K562 (cell line): Measurements from ENCODE around the gene TIGD7. TPM values are rescaled to one million over a fixed set of nuclear protein-coding genes. Genes with fewer than 3 reads are reported as not detected.

Source experiments
- ATAC-seq: fragments of 200-7000 bp; cut with Tn5 transposase; 3 replicates; pipeline ENCODE4 v1.9.1; 2020; ENCODE audit warnings: moderate library complexity
- BruUV-seq: library from RNA; stranded (reverse); fragments of 400-500 nt; replicated peaks from 2 replicates; lab custom pipeline; 2021; lab: Mats Ljungman, UMichigan
- CTCF ChIA-PET: fragments of 300-600 bp; formaldehyde crosslinking; extraction: SDS; loops from one replicate; lab custom pipeline; 2021; ENCODE audit warnings: low intra/inter-chr PET ratio; lab: Yijun Ruan, JAX
- POLR2A ChIA-PET: fragments of 300-600, 350-650 bp; sonication (Branson Sonifier 250); formaldehyde crosslinking; extraction: SDS; loops from one replicate; lab custom pipeline; 2021; ENCODE audit warnings: antibody characterized with exemption, inconsistent platforms; lab: Yijun Ruan, JAX
- DNase-seq, 4 experiments: peaks; one replicate each; pipeline versions ENCODE4 v3.0.0 to v3.0.0-alpha.2; 2011 to 2018; ENCODE audit warnings: low spot score in 3 of 4, mixed read lengths in 3 of 4; ENCODE audit errors: extremely low read depth in 1 of 4
- FAIRE-seq: peaks from 2 replicates; lab custom pipeline; 2011; peaks lifted over from hg19 to GRCh38; lab: Jason Lieb, UNC
- H2AFZ ChIP-seq: 2 replicates; pipeline ENCODE4 v1.6.0; 2011; ENCODE audit warnings: low read depth, low read length, control low read depth, inconsistent platforms
- H3K27ac ChIP-seq: fragments of 200-600 bp; 3 replicates; pipeline ENCODE4 v1.8.0; 2011; ENCODE audit warnings: low read depth, mild to moderate bottlenecking, control low read depth, inconsistent platforms, low read length, moderate library complexity, mixed read lengths; ENCODE audit errors: extremely low read depth
- H3K27me3 ChIP-seq, 2 experiments: fragments of 300-600 bp in 1 of 2; 2 replicates in 1 of 2; 3 replicates in 1 of 2; pipeline versions ENCODE4 v1.6.0 to v1.8.0; 2011; ENCODE audit warnings: inconsistent platforms in 2 of 2, low read length in 2 of 2, mild to moderate bottlenecking in 1 of 2, mixed read lengths in 1 of 2, moderate library complexity in 1 of 2; ENCODE audit not compliant: control insufficient read depth in 2 of 2, insufficient read depth in 2 of 2
- H3K36me3 ChIP-seq: fragments of 300-600 bp; 3 replicates; pipeline ENCODE4 v1.8.0; 2011; ENCODE audit warnings: mild to moderate bottlenecking, low read length, inconsistent platforms; ENCODE audit not compliant: control insufficient read depth, insufficient read depth
- H3K4me1 ChIP-seq, 2 experiments: fragments of 200-600 bp in 1 of 2; replicated peaks in 1 of 2; 2 replicates in 1 of 2; 3 replicates in 1 of 2; pipeline versions ENCODE4 v1.5.1 to v1.8.0; 2011; ENCODE audit warnings: inconsistent platforms in 2 of 2, low read length in 2 of 2, mild to moderate bottlenecking in 1 of 2, mixed read lengths in 1 of 2, moderate library complexity in 1 of 2; ENCODE audit not compliant: control insufficient read depth in 2 of 2, insufficient read depth in 2 of 2
- H3K4me2 ChIP-seq: 2 replicates; pipeline ENCODE4 v1.6.1; 2011; ENCODE audit warnings: low read length, control low read depth, inconsistent platforms, mixed read lengths; ENCODE audit not compliant: insufficient read depth
- H3K4me3 ChIP-seq: fragments of 200-600 bp; sonication (generic), shearing (Covaris generic); 2 replicates; pipeline ENCODE4 v1.5.1; 2016; ENCODE audit warnings: control low read depth, inconsistent platforms
- H3K79me2 ChIP-seq: fragments of 200-600 bp; 3 replicates; pipeline ENCODE4 v1.8.0; 2011; ENCODE audit warnings: low read length, inconsistent platforms; ENCODE audit not compliant: control insufficient read depth, insufficient read depth
- H3K9ac ChIP-seq, 2 experiments: 2 replicates each; pipeline versions ENCODE4 v1.6.0 to v1.6.1; 2011; ENCODE audit warnings: low read depth in 2 of 2, low read length in 2 of 2, control low read depth in 1 of 2, inconsistent platforms in 1 of 2, mild to moderate bottlenecking in 1 of 2, mixed read lengths in 1 of 2; ENCODE audit not compliant: insufficient read depth in 1 of 2
- H3K9me1 ChIP-seq: one replicate; pipeline ENCODE4 v1.6.0; 2011; ENCODE audit warnings: inconsistent platforms, mild to moderate bottlenecking, low read length, moderate library complexity; ENCODE audit not compliant: control insufficient read depth, insufficient read depth
- H3K9me3 ChIP-seq: replicated peaks from 2 replicates; pipeline ENCODE4 v1.5.1; 2011; ENCODE audit warnings: low read depth, low read length, inconsistent platforms; ENCODE audit not compliant: control insufficient read depth, insufficient read depth
- H4K20me1 ChIP-seq: replicated peaks from 2 replicates; pipeline ENCODE4 v1.6.1; 2011; ENCODE audit warnings: low read length, inconsistent platforms, mixed read lengths; ENCODE audit not compliant: control insufficient read depth, insufficient read depth
- CREB3 ChIP-seq: fragments of 450-650 bp; conservative IDR thresholded peaks from 2 replicates; pipeline ENCODE4 v1.6.1; 2016; ENCODE audit warnings: missing genetic modification characterization, low read depth, mild to moderate bottlenecking, missing compliant biosample characterization, moderate library complexity
- CSDE1 ChIP-seq, 2 experiments: fragments of 450-650 bp; IDR thresholded peaks; 2 replicates each; pipeline ENCODE4 v1.6.1; 2016; ENCODE audit warnings: mild to moderate bottlenecking in 1 of 2
- E2F3 ChIP-seq: fragments of 250-450 bp; sonication (Bioruptor Pico); IDR thresholded peaks from 2 replicates; pipeline ENCODE4 v1.4.0; 2020; ENCODE audit warnings: mild to moderate bottlenecking
- E4F1 ChIP-seq: fragments of 250-450 bp; sonication (Bioruptor Pico); IDR thresholded peaks from 2 replicates; pipeline ENCODE4 v1.5.0; 2021; ENCODE audit warnings: mild to moderate bottlenecking, borderline replicate concordance
- FUS ChIP-seq: fragments of 200-400 bp; formaldehyde crosslinking; optimal IDR thresholded peaks from 2 replicates; pipeline ENCODE3; 2017; ENCODE audit warnings: low read depth, low read length
- LEF1 ChIP-seq: fragments of 450-650 bp; IDR thresholded peaks from 2 replicates; pipeline ENCODE4 v1.6.1; 2016; ENCODE audit warnings: mild to moderate bottlenecking
- TBL1XR1 ChIP-seq, 2 experiments: IDR thresholded peaks; 2 replicates each; pipeline ENCODE4 v1.6.1; 2012; ENCODE audit warnings: improper control_type of control experiment in 2 of 2, low read length in 2 of 2, mild to moderate bottlenecking in 1 of 2
- ZNF184 ChIP-seq: sonication (generic); formaldehyde crosslinking; IDR thresholded peaks from 2 replicates; pipeline ENCODE4 v1.5.0; 2020; ENCODE audit warnings: missing genetic modification reagents
- ZNF75A ChIP-seq: fragments of 450-650 bp; formaldehyde crosslinking; IDR thresholded peaks from 2 replicates; pipeline ENCODE4 v1.4.0; 2020; ENCODE audit warnings: mild to moderate bottlenecking
- ZSCAN29 ChIP-seq: fragments of 450-650 bp; IDR thresholded peaks from 2 replicates; pipeline ENCODE4 v1.6.1; 2017
- WGBS: fragments of 100-300 bp; shearing (Covaris generic); methylation state at CpG from one replicate; pipeline ENCODE4 v1.1.6; 2016; ENCODE audit warnings: low coverage, mixed read lengths; ENCODE audit not compliant: insufficient coverage; ENCODE audit errors: missing lambda C conversion rate; 5-methylcytosine and 5-hydroxymethylcytosine counted together
- in situ Hi-C: fragments of 300-500 bp; cut with MboI; formaldehyde crosslinking; loops from 4 replicates; pipeline ENCODE4 v1.15.0; 2018; ENCODE audit warnings: inconsistent platforms, mixed read lengths
- intact Hi-C: fragments of 100-400 bp; cut with micrococcal nuclease; formaldehyde crosslinking; loops from 2 replicates; pipeline ENCODE4 v1.14.2; 2022
- polyA plus RNA-seq, 8 experiments: library from polyadenylated mRNA; depleted of rRNA in 4 of 8; stranded (reverse) in 5 of 8; unstranded in 3 of 8; fragments of >200 nt; fragmentation: Nextera tagmentation in 2 of 8; fragmentation: Illumina TruSeq in 1 of 8; extraction: Ambion mirVana in 2 of 8; extraction: Trizol in 1 of 8; gene quantifications; 2 replicates each; pipeline versions ENCODE4 v1.2.1 to v1.2.3, GENCODE V29; 2011 to 2014; ENCODE audit warnings: inconsistent platforms in 1 of 8, missing spikeins in 1 of 8
- total RNA-seq, 7 experiments: library from RNA; depleted of rRNA in 6 of 7; stranded (reverse); fragments of >200 nt in 6 of 7; fragmentation: Illumina TruSeq in 2 of 7; extraction: Trizol in 2 of 7; gene quantifications; 2 replicates each; pipeline versions ENCODE4 v1.2.1 to v1.2.3, GENCODE V29; 2011 to 2021; ENCODE audit warnings: low replicate concordance in 1 of 7
- TF ChIP-seq, protein P1 (sequence below): fragments of 250-450 bp; sonication (Bioruptor Pico); IDR thresholded peaks from 2 replicates; pipeline ENCODE4 v1.5.0; 2020; ENCODE audit warnings: mild to moderate bottlenecking, borderline replicate concordance
- TF ChIP-seq, protein P2 (sequence below): fragments of 250-450 bp; sonication (Bioruptor Pico); IDR thresholded peaks from 2 replicates; pipeline ENCODE4 v1.5.0; 2021

The TIGD7 gene
- total and polyA plus RNA-seq, 9 of the 15 experiments (the other 6 are each of a cell fraction or from before 2014, with no cell fraction given): 0.84 to 10.7 (median 6.7) TPM

- H3K79me2 ChIP-seq: no peaks in the 10 kb centered on the region
- no peaks in the 10 kb centered on the region; a peak in 1 of 5 replicates for H3K4me1 ChIP-seq
- no peaks in the 10 kb centered on the region for H3K9me1 ChIP-seq
- CTCF ChIA-PET: no interaction called here
- no peak overlapping the region for H3K4me3 ChIP-seq
- POLR2A ChIA-PET: interaction anchor here (0.7 kb wide), 1 partner anchor 16 kb away, joined by 5 read pairs; no protein-coding TSS in a partner anchor
- no peak overlapping the region for H2AFZ ChIP-seq
- no TSS peak for BruUV-seq
- FAIRE-seq (no peak), DNase-seq (peak in 1 of 4 experiments; percentile 3), ATAC-seq (no peak)
- H3K9me3 ChIP-seq: no peaks in the 10 kb centered on the region
- TF ChIP-seq LEF1: no peak
- no peak for TF ChIP-seq CSDE1 (IDR thresholded peaks at IDR 0.05)
- no peak for TF ChIP-seq ZNF75A (CRISPR knock-in tag)
- TF ChIP-seq ZNF184: no peak
- TF ChIP-seq E4F1 (CRISPR knock-in tag): no peak
- no peak for TF ChIP-seq ZSCAN29
- TF ChIP-seq FUS: no peak
- no peak for TF ChIP-seq E2F3 (CRISPR knock-in tag)
- TF ChIP-seq, protein P1, sequence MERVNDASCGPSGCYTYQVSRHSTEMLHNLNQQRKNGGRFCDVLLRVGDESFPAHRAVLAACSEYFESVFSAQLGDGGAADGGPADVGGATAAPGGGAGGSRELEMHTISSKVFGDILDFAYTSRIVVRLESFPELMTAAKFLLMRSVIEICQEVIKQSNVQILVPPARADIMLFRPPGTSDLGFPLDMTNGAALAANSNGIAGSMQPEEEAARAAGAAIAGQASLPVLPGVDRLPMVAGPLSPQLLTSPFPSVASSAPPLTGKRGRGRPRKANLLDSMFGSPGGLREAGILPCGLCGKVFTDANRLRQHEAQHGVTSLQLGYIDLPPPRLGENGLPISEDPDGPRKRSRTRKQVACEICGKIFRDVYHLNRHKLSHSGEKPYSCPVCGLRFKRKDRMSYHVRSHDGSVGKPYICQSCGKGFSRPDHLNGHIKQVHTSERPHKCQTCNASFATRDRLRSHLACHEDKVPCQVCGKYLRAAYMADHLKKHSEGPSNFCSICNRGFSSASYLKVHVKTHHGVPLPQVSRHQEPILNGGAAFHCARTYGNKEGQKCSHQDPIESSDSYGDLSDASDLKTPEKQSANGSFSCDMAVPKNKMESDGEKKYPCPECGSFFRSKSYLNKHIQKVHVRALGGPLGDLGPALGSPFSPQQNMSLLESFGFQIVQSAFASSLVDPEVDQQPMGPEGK (CRISPR knock-in tag): no peak
- no peak for TF ChIP-seq CREB3
- TF ChIP-seq TBL1XR1 (IDR thresholded peaks at IDR 0.05; ENCODE audit: low read length in 2 of 2): no peak
- TF ChIP-seq, protein P2, sequence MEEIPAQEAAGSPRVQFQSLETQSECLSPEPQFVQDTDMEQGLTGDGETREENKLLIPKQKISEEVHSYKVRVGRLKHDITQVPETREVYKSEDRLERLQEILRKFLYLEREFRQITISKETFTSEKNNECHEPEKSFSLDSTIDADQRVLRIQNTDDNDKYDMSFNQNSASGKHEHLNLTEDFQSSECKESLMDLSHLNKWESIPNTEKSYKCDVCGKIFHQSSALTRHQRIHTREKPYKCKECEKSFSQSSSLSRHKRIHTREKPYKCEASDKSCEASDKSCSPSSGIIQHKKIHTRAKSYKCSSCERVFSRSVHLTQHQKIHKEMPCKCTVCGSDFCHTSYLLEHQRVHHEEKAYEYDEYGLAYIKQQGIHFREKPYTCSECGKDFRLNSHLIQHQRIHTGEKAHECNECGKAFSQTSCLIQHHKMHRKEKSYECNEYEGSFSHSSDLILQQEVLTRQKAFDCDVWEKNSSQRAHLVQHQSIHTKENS: no peak
- H3K36me3 ChIP-seq: no peaks in the 10 kb centered on the region
- in situ Hi-C loops (no loop called here), intact Hi-C loops (no loop called here)
- H4K20me1 ChIP-seq: no peaks in the 10 kb centered on the region
- 2% methylated on average over 3 of the region's 3 CpGs for WGBS
- no peak overlapping the region for H3K27ac ChIP-seq
- H3K4me2 ChIP-seq: no peak overlapping the region
- H3K9ac ChIP-seq: no peak overlapping the region
- H3K27me3 ChIP-seq: peaks cover 4 to 5% of the 10 kb centered on the region in 2 experiments; a peak in 3 of 5 replicates
Observed at GRCh38 chr16:3328104-3328503, 22.9 kb upstream of the TIGD7 start.
